Muscle layer of colon (tissue), 2 donors: Measurements from ENCODE around the gene TPD52L2.

Experiments used
- H3K27ac ChIP-seq: one replicate; pipeline ENCODE4 v1.7.0; 2013; ENCODE audit warnings: low read depth, mild to moderate bottlenecking, low read length, moderate library complexity
- H3K27me3 ChIP-seq, 2 donors: one replicate each; pipeline ENCODE4 v1.7.0; 2013; ENCODE audit warnings: low read length in 2 of 2, mild to moderate bottlenecking in 2 of 2; ENCODE audit not compliant: insufficient read depth in 2 of 2, control insufficient read depth in 1 of 2
- H3K36me3 ChIP-seq: one replicate; pipeline ENCODE4 v1.7.0; 2013; ENCODE audit warnings: mild to moderate bottlenecking, low read length; ENCODE audit not compliant: insufficient read depth
- H3K4me1 ChIP-seq: one replicate; pipeline ENCODE4 v1.7.0; 2013; ENCODE audit warnings: mild to moderate bottlenecking, low read length; ENCODE audit not compliant: insufficient read depth
- H3K4me3 ChIP-seq, 2 donors: one replicate each; pipeline ENCODE4 v1.7.0; 2013; ENCODE audit warnings: low read length in 2 of 2, low read depth in 1 of 2, mild to moderate bottlenecking in 1 of 2, moderate library complexity in 1 of 2
- H3K9ac ChIP-seq: one replicate; pipeline ENCODE4 v1.7.0; 2013; ENCODE audit warnings: low read length
- H3K9me3 ChIP-seq: one replicate; pipeline ENCODE4 v1.7.0; 2013; ENCODE audit warnings: mild to moderate bottlenecking, low read length
- donor health status: abdominal sarcoma.
- donor health status: Adenocarcinoma of cecum.

The TPD52L2 gene

GRCh38 chr20:63931735-63932134 is 66.7 kb downstream of the TPD52L2 start:
- no peaks in the 10 kb centered on the region for H3K27me3 ChIP-seq
- H3K9ac ChIP-seq = no peak overlapping the region
- H3K27ac ChIP-seq = no peak overlapping the region
- peaks cover 60% of the 10 kb centered on the region for H3K36me3 ChIP-seq
- no peak overlapping the region for H3K4me3 ChIP-seq
- no peaks in the 10 kb centered on the region for H3K9me3 ChIP-seq
- H3K4me1 ChIP-seq = no peaks in the 10 kb centered on the region

- Histone ChIP-seq H3K9ac (no peak overlapping the region), H3K27me3 (no peaks in the 10 kb centered on the region), H3K4me1 (no peaks in the 10 kb centered on the region), H3K36me3 (peaks cover 60% of the 10 kb centered on the region), H3K4me3 (no peak overlapping the region), H3K9me3 (no peaks in the 10 kb centered on the region), H3K27ac (no peak overlapping the region)
Observed at GRCh38 chr20:63932606-63933160, 67.6 kb downstream of the TPD52L2 start.

GRCh38 chr20:63933646-63934045 is 68.6 kb downstream of the TPD52L2 start:
- no peaks in the 10 kb centered on the region for H3K27me3 ChIP-seq
- peaks cover 53% of the 10 kb centered on the region for H3K36me3 ChIP-seq
- H3K4me3 ChIP-seq = no peak overlapping the region
- H3K9me3 ChIP-seq = no peaks in the 10 kb centered on the region
- no peak overlapping the region for H3K27ac ChIP-seq
- H3K4me1 ChIP-seq = no peaks in the 10 kb centered on the region
- no peak overlapping the region for H3K9ac ChIP-seq

- H3K36me3 ChIP-seq = peaks cover 44% of the 10 kb centered on the region
- H3K9me3 ChIP-seq = no peaks in the 10 kb centered on the region
- no peak overlapping the region for H3K27ac ChIP-seq
- no peaks in the 10 kb centered on the region for H3K4me1 ChIP-seq
- H3K4me3 ChIP-seq = no peak overlapping the region
- no peaks in the 10 kb centered on the region for H3K27me3 ChIP-seq
- no peak overlapping the region for H3K9ac ChIP-seq
Observed at GRCh38 chr20:63934271-63935068, 69.4 kb downstream of the TPD52L2 start.

GRCh38 chr20:63935447-63935846 is 70.4 kb downstream of the TPD52L2 start:
- H3K27ac ChIP-seq = no peak overlapping the region
- H3K9ac ChIP-seq = no peak overlapping the region
- H3K36me3 ChIP-seq = peaks cover 38% of the 10 kb centered on the region
- H3K4me1 ChIP-seq = no peaks in the 10 kb centered on the region
- no peaks in the 10 kb centered on the region for H3K27me3 ChIP-seq
- no peaks in the 10 kb centered on the region for H3K9me3 ChIP-seq
- H3K4me3 ChIP-seq = no peak overlapping the region

- Histone ChIP-seq H3K4me3 (no peak overlapping the region), H3K36me3 (peaks cover 22% of the 10 kb centered on the region), H3K9me3 (no peaks in the 10 kb centered on the region), H3K27me3 (no peaks in the 10 kb centered on the region), H3K9ac (no peak overlapping the region), H3K4me1 (no peaks in the 10 kb centered on the region), H3K27ac (no peak overlapping the region)
Observed at GRCh38 chr20:63937596-63937995, 72.5 kb downstream of the TPD52L2 start.

GRCh38 chr20:63939061-63939935 is 74.2 kb downstream of the TPD52L2 start:
- Histone ChIP-seq H3K4me3 (no peak overlapping the region), H3K27ac (no peak overlapping the region), H3K4me1 (no peaks in the 10 kb centered on the region), H3K27me3 (no peaks in the 10 kb centered on the region), H3K9ac (no peak overlapping the region), H3K36me3 (peaks cover 32% of the 10 kb centered on the region), H3K9me3 (no peaks in the 10 kb centered on the region)

GRCh38 chr20:63940071-63940471 is 75.0 kb downstream of the TPD52L2 start:
- H3K27me3 ChIP-seq = no peaks in the 10 kb centered on the region
- no peak overlapping the region for H3K27ac ChIP-seq
- H3K9ac ChIP-seq = no peak overlapping the region
- no peak overlapping the region for H3K4me3 ChIP-seq
- H3K36me3 ChIP-seq = peaks cover 31% of the 10 kb centered on the region
- no peaks in the 10 kb centered on the region for H3K9me3 ChIP-seq
- no peaks in the 10 kb centered on the region for H3K4me1 ChIP-seq

- Histone ChIP-seq H3K27me3 (no peaks in the 10 kb centered on the region), H3K4me1 (no peaks in the 10 kb centered on the region), H3K36me3 (peaks cover 30% of the 10 kb centered on the region), H3K4me3 (no peak overlapping the region), H3K9me3 (no peaks in the 10 kb centered on the region), H3K27ac (no peak overlapping the region), H3K9ac (no peak overlapping the region)
Observed at GRCh38 chr20:63940472-63941266, 75.6 kb downstream of the TPD52L2 start.
